WTC11 (cell line): Measurements from ENCODE around the gene PLXNA3. TPM values are rescaled to one million over a fixed set of nuclear protein-coding genes. Genes with fewer than 3 reads are reported as not detected.

ENCODE experiments used
- ATAC-seq: fragments of 200-7000 bp; cut with Tn5 transposase; 2 replicates; pipeline ENCODE4 v1.10.0; 2021; ENCODE audit warnings: mild to moderate bottlenecking, moderate library complexity
- CTCF ChIA-PET: fragments of 300-600 bp; sonication (Branson Sonifier 250); formaldehyde crosslinking; loops from one replicate; lab custom pipeline; 2021; ENCODE audit warnings: antibody characterized with exemption; lab: Charles Lee
- POLR2A ChIA-PET: fragments of 350-600 bp; sonication (Branson Sonifier 250); formaldehyde crosslinking; loops from one replicate; lab custom pipeline; 2021; ENCODE audit warnings: antibody characterized with exemption; lab: Charles Lee
- DNase-seq: peaks from one replicate; pipeline ENCODE4 v3.0.0; 2021; ENCODE audit warnings: low spot score
- H3K27ac Mint-ChIP-seq: 2 replicates; pipeline ENCODE4 v1.8.0; 2021; ENCODE audit warnings: mixed read lengths
- H3K27me3 Mint-ChIP-seq: 2 replicates; pipeline ENCODE4 v1.8.0; 2021; ENCODE audit warnings: low read depth, mild to moderate bottlenecking, moderate library complexity, mixed read lengths
- H3K36me3 Mint-ChIP-seq: 2 replicates; pipeline ENCODE4 v1.8.0; 2021; ENCODE audit warnings: mixed read lengths
- H3K4me1 Mint-ChIP-seq: 2 replicates; pipeline ENCODE4 v1.8.0; 2022; ENCODE audit warnings: mixed read lengths
- H3K4me3 Mint-ChIP-seq: 2 replicates; pipeline ENCODE4 v1.8.0; 2021; ENCODE audit warnings: mild to moderate bottlenecking, moderate library complexity, mixed read lengths
- H3K9me3 Mint-ChIP-seq: 2 replicates; pipeline ENCODE4 v1.8.0; 2021; ENCODE audit warnings: mixed read lengths
- CBFB ChIP-seq: sonication (generic); formaldehyde crosslinking; IDR thresholded peaks from 2 replicates; pipeline ENCODE4 v1.8.1; 2022; ENCODE audit warnings: mild to moderate bottlenecking, low read depth, missing genetic modification reagents
- CREB1 ChIP-seq: sonication (generic); formaldehyde crosslinking; IDR thresholded peaks from 2 replicates; pipeline ENCODE4 v1.8.0; 2023; ENCODE audit warnings: mild to moderate bottlenecking, missing genetic modification reagents
- ELF4 ChIP-seq: sonication (generic); formaldehyde crosslinking; IDR thresholded peaks from 2 replicates; pipeline ENCODE4 v1.8.1; 2022; ENCODE audit warnings: low read depth, mild to moderate bottlenecking, moderate library complexity, missing genetic modification reagents
- EMX1 ChIP-seq: fragments of 250-450 bp; sonication (Bioruptor Pico); IDR thresholded peaks from 2 replicates; pipeline ENCODE4 v1.8.0; 2021; ENCODE audit warnings: mild to moderate bottlenecking
- FOXP1 ChIP-seq: sonication (generic); formaldehyde crosslinking; IDR thresholded peaks from 2 replicates; pipeline ENCODE4 v1.8.0; 2022; ENCODE audit warnings: missing genetic modification reagents, mild to moderate bottlenecking, moderate library complexity, borderline replicate concordance
- GABPB1 ChIP-seq: sonication (generic); formaldehyde crosslinking; IDR thresholded peaks from 2 replicates; pipeline ENCODE4 v1.8.1; 2023; ENCODE audit warnings: mild to moderate bottlenecking, missing genetic modification reagents
- KAT7 ChIP-seq: sonication (generic); formaldehyde crosslinking; IDR thresholded peaks from 2 replicates; pipeline ENCODE4 v1.8.1; 2023; ENCODE audit warnings: missing genetic modification reagents, mild to moderate bottlenecking, borderline replicate concordance
- MXD4 ChIP-seq: fragments of 250-450 bp; sonication (Bioruptor Pico); IDR thresholded peaks from 2 replicates; pipeline ENCODE4 v1.8.0; 2021; ENCODE audit warnings: mild to moderate bottlenecking, moderate library complexity, borderline replicate concordance
- OVOL2 ChIP-seq: fragments of 250-450 bp; sonication (Bioruptor Pico); IDR thresholded peaks from 2 replicates; pipeline ENCODE4 v1.9.0; 2021; ENCODE audit warnings: mild to moderate bottlenecking, borderline replicate concordance
- RELA ChIP-seq: sonication (generic); formaldehyde crosslinking; IDR thresholded peaks from 2 replicates; pipeline ENCODE4 v1.8.1; 2022; ENCODE audit warnings: missing genetic modification reagents, mild to moderate bottlenecking, borderline replicate concordance
- RORB ChIP-seq: fragments of 250-450 bp; sonication (Bioruptor Pico); IDR thresholded peaks from 2 replicates; pipeline ENCODE4 v1.9.0; 2021; ENCODE audit warnings: mild to moderate bottlenecking
- TEAD1 ChIP-seq: sonication (generic); formaldehyde crosslinking; IDR thresholded peaks from 2 replicates; pipeline ENCODE4 v1.8.0; 2022; ENCODE audit warnings: mild to moderate bottlenecking, missing genetic modification reagents
- ZNF232 ChIP-seq: sonication (generic); formaldehyde crosslinking; IDR thresholded peaks from 2 replicates; pipeline ENCODE4 v1.8.0; 2022; ENCODE audit warnings: mild to moderate bottlenecking, missing genetic modification reagents
- ZNF263 ChIP-seq: sonication (generic); formaldehyde crosslinking; IDR thresholded peaks from 2 replicates; pipeline ENCODE4 v1.8.1; 2022; ENCODE audit warnings: low read depth, mild to moderate bottlenecking, moderate library complexity, missing genetic modification reagents
- total RNA-seq: library from RNA; stranded (reverse); gene quantifications from 3 replicates; pipeline ENCODE4 v1.2.3, GENCODE V29; 2021
- TF ChIP-seq, protein P1 (sequence below): fragments of 250-450 bp; sonication (Bioruptor Pico); IDR thresholded peaks from 2 replicates; pipeline ENCODE4 v1.9.0; 2021; ENCODE audit warnings: mild to moderate bottlenecking, borderline replicate concordance
- TF ChIP-seq, protein P2 (sequence below): sonication (generic); formaldehyde crosslinking; IDR thresholded peaks from 2 replicates; pipeline ENCODE4 v1.8.1; 2023; ENCODE audit warnings: mild to moderate bottlenecking, missing genetic modification reagents
- TF ChIP-seq, protein P3 (sequence below): sonication (generic); formaldehyde crosslinking; IDR thresholded peaks from 2 replicates; pipeline ENCODE4 v1.8.0; 2022; ENCODE audit warnings: mild to moderate bottlenecking, missing genetic modification reagents
- TF ChIP-seq, protein P4 (sequence below): sonication (generic); formaldehyde crosslinking; IDR thresholded peaks from 2 replicates; pipeline ENCODE4 v1.8.1; 2022; ENCODE audit warnings: mild to moderate bottlenecking, moderate library complexity, missing genetic modification reagents
- TF ChIP-seq, protein P5 (sequence below): sonication (generic); formaldehyde crosslinking; conservative IDR thresholded peaks from 2 replicates; pipeline ENCODE4 v1.8.1; 2022; ENCODE audit warnings: mild to moderate bottlenecking, missing genetic modification reagents
- TF ChIP-seq, protein P6 (sequence below): fragments of 250-450 bp; sonication (Bioruptor Pico); IDR thresholded peaks from 2 replicates; pipeline ENCODE4 v1.9.0; 2021; ENCODE audit warnings: moderate library complexity, mild to moderate bottlenecking, inconsistent platforms, borderline replicate concordance
- TF ChIP-seq, protein P7 (sequence below): fragments of 250-450 bp; sonication (Bioruptor Pico); IDR thresholded peaks from 2 replicates; pipeline ENCODE4 v1.9.0; 2021; ENCODE audit warnings: mild to moderate bottlenecking
- TF ChIP-seq, protein P8 (sequence below): sonication (generic); formaldehyde crosslinking; IDR thresholded peaks from 2 replicates; pipeline ENCODE4 v1.8.1; 2023; ENCODE audit warnings: mild to moderate bottlenecking, missing genetic modification reagents

The PLXNA3 gene
- total RNA-seq, 1 experiment from 2014 or later: 26.6 TPM

DNA sequence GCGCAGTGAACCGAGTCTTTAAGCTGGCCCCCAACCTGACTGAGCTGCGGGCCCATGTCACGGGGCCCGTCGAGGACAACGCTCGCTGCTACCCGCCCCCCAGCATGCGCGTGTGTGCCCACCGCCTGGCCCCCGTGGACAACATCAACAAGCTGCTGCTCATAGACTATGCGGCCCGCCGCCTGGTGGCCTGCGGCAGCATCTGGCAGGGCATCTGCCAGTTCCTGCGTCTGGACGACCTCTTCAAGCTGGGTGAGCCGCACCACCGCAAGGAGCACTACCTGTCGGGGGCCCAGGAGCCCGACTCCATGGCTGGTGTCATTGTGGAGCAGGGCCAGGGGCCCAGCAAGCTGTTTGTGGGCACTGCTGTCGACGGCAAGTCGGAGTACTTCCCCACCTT is 2.2 kb downstream of the PLXNA3 start (continued):
- TF ChIP-seq, protein P1, sequence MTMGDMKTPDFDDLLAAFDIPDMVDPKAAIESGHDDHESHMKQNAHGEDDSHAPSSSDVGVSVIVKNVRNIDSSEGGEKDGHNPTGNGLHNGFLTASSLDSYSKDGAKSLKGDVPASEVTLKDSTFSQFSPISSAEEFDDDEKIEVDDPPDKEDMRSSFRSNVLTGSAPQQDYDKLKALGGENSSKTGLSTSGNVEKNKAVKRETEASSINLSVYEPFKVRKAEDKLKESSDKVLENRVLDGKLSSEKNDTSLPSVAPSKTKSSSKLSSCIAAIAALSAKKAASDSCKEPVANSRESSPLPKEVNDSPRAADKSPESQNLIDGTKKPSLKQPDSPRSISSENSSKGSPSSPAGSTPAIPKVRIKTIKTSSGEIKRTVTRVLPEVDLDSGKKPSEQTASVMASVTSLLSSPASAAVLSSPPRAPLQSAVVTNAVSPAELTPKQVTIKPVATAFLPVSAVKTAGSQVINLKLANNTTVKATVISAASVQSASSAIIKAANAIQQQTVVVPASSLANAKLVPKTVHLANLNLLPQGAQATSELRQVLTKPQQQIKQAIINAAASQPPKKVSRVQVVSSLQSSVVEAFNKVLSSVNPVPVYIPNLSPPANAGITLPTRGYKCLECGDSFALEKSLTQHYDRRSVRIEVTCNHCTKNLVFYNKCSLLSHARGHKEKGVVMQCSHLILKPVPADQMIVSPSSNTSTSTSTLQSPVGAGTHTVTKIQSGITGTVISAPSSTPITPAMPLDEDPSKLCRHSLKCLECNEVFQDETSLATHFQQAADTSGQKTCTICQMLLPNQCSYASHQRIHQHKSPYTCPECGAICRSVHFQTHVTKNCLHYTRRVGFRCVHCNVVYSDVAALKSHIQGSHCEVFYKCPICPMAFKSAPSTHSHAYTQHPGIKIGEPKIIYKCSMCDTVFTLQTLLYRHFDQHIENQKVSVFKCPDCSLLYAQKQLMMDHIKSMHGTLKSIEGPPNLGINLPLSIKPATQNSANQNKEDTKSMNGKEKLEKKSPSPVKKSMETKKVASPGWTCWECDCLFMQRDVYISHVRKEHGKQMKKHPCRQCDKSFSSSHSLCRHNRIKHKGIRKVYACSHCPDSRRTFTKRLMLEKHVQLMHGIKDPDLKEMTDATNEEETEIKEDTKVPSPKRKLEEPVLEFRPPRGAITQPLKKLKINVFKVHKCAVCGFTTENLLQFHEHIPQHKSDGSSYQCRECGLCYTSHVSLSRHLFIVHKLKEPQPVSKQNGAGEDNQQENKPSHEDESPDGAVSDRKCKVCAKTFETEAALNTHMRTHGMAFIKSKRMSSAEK: no peak
- TF ChIP-seq KAT7 (no peak), EMX1 (CRISPR knock-in tag) (no peak), RORB (CRISPR knock-in tag) (no peak), ZNF232 (no peak), CBFB (no peak), MXD4 (CRISPR knock-in tag) (no peak), GABPB1 (CRISPR knock-in tag) (no peak)
- TF ChIP-seq, protein P2, sequence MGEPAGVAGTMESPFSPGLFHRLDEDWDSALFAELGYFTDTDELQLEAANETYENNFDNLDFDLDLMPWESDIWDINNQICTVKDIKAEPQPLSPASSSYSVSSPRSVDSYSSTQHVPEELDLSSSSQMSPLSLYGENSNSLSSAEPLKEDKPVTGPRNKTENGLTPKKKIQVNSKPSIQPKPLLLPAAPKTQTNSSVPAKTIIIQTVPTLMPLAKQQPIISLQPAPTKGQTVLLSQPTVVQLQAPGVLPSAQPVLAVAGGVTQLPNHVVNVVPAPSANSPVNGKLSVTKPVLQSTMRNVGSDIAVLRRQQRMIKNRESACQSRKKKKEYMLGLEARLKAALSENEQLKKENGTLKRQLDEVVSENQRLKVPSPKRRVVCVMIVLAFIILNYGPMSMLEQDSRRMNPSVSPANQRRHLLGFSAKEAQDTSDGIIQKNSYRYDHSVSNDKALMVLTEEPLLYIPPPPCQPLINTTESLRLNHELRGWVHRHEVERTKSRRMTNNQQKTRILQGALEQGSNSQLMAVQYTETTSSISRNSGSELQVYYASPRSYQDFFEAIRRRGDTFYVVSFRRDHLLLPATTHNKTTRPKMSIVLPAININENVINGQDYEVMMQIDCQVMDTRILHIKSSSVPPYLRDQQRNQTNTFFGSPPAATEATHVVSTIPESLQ: no peak
- TF ChIP-seq, protein P3, sequence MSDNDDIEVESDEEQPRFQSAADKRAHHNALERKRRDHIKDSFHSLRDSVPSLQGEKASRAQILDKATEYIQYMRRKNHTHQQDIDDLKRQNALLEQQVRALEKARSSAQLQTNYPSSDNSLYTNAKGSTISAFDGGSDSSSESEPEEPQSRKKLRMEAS: no peak
- TF ChIP-seq, protein P4, sequence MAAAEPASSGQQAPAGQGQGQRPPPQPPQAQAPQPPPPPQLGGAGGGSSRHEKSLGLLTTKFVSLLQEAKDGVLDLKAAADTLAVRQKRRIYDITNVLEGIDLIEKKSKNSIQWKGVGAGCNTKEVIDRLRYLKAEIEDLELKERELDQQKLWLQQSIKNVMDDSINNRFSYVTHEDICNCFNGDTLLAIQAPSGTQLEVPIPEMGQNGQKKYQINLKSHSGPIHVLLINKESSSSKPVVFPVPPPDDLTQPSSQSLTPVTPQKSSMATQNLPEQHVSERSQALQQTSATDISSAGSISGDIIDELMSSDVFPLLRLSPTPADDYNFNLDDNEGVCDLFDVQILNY (CRISPR knock-in tag): no peak

DNA sequence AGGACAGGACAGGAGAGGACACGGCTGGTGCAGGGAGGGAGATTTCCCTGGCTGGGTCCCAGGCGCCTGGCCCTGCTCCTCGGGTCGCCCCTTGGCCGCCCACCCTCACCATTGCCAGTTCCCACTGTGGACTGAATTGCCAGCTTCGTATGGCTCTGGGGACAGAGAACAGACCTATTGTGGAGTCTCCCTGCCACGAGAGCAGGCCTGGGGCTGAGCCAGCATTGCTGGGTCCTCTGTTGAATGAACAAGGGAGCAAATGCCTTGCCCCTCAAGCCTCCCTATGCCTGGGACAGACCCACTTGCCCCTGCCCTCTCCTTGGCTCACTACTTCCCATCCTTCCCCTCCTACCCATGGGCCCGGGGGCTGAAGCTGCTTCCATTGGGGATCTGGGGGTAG is 4.3 kb downstream of the PLXNA3 start:
- ChIA-PET POLR2A (interaction anchor here (0.6 kb wide), 1 partner anchor 31 kb away, joined by 3 read pairs; no protein-coding TSS in a partner anchor), CTCF (no interaction called here)
- no peak for DNase-seq
- no peak overlapping the region for H3K4me3 Mint-ChIP-seq
- TF ChIP-seq, protein P5, sequence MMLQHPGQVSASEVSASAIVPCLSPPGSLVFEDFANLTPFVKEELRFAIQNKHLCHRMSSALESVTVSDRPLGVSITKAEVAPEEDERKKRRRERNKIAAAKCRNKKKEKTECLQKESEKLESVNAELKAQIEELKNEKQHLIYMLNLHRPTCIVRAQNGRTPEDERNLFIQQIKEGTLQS (CRISPR knock-in tag): no peak
- H3K4me1 Mint-ChIP-seq: no peaks in the 10 kb centered on the region
- ATAC-seq: no peak
- no peak overlapping the region for H3K27ac Mint-ChIP-seq
- peaks cover under 1% of the 10 kb centered on the region; the same call in 1 of the 2 replicates for H3K27me3 Mint-ChIP-seq
- no peaks in the 10 kb centered on the region for H3K9me3 Mint-ChIP-seq
- H3K36me3 Mint-ChIP-seq: no peaks in the 10 kb centered on the region

DNA sequence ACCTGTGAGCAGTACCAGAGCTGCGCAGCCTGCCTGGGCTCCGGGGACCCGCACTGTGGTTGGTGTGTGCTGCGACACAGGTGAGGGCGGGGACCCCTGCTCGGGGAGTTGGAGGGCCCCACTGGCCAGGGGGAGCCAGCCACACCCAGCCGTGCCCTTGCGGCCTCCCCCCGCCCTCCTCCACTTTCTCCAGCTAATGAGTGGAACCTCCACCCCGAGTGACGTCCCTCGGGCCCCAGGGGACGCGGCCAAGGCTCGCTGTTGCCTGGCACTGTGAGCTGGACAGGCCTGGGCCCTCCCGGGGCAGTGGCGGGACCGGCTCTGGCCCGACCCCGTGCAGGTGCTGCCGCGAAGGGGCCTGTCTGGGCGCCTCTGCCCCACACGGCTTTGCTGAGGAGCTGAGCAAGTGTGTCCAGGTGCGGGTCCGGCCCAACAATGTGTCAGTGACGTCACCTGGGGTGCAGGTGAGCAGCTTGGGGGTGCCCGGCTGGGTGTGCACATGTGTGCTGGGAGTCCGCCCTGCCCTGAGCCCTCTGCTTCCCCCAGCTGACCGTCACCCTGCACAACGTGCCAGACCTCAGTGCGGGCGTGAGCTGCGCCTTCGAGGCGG is 5.6 kb downstream of the PLXNA3 start:
- no peak overlapping the region for H3K4me3 Mint-ChIP-seq
- no peaks in the 10 kb centered on the region for H3K36me3 Mint-ChIP-seq
- H3K4me1 Mint-ChIP-seq: no peaks in the 10 kb centered on the region
- CTCF ChIA-PET: interaction anchor here (0.7 kb wide), 1 partner anchor 64 kb away, joined by 3 read pairs; no protein-coding TSS in a partner anchor
- POLR2A ChIA-PET: no interaction called here
- no peak for ATAC-seq
- no peak overlapping the region for H3K27ac Mint-ChIP-seq
- H3K27me3 Mint-ChIP-seq: no peaks in the 10 kb centered on the region
- no peaks in the 10 kb centered on the region for H3K9me3 Mint-ChIP-seq
- no peak for DNase-seq
- TF ChIP-seq GABPB1 (CRISPR knock-in tag): no peak
- TF ChIP-seq FOXP1 (CRISPR knock-in tag): no peak
- no peak for TF ChIP-seq CREB1
- TF ChIP-seq, protein P4 (CRISPR knock-in tag): no peak
- TF ChIP-seq OVOL2 (CRISPR knock-in tag): no peak
- TF ChIP-seq, protein P6, sequence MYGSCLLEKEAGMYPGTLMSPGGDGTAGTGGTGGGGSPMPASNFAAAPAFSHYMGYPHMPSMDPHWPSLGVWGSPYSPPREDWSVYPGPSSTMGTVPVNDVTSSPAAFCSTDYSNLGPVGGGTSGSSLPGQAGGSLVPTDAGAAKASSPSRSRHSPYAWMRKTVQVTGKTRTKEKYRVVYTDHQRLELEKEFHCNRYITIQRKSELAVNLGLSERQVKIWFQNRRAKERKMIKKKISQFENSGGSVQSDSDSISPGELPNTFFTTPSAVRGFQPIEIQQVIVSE (CRISPR knock-in tag): no peak
- TF ChIP-seq, protein P7, sequence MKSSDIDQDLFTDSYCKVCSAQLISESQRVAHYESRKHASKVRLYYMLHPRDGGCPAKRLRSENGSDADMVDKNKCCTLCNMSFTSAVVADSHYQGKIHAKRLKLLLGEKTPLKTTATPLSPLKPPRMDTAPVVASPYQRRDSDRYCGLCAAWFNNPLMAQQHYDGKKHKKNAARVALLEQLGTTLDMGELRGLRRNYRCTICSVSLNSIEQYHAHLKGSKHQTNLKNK (CRISPR knock-in tag): no peak
- no peak for TF ChIP-seq TEAD1 (CRISPR knock-in tag)
- no peak for TF ChIP-seq RELA (CRISPR knock-in tag)
- TF ChIP-seq, protein P8, sequence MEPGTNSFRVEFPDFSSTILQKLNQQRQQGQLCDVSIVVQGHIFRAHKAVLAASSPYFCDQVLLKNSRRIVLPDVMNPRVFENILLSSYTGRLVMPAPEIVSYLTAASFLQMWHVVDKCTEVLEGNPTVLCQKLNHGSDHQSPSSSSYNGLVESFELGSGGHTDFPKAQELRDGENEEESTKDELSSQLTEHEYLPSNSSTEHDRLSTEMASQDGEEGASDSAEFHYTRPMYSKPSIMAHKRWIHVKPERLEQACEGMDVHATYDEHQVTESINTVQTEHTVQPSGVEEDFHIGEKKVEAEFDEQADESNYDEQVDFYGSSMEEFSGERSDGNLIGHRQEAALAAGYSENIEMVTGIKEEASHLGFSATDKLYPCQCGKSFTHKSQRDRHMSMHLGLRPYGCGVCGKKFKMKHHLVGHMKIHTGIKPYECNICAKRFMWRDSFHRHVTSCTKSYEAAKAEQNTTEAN (CRISPR knock-in tag): no peak
- TF ChIP-seq, protein P5 (CRISPR knock-in tag): no peak
- no peak for TF ChIP-seq ZNF263
- TF ChIP-seq ELF4 (CRISPR knock-in tag): no peak
